ENCODE measurements around the gene SH3PXD2A. TPM values are rescaled to one million over a fixed set of nuclear protein-coding genes. Genes with fewer than 3 reads are reported as not detected.

Gene SH3PXD2A
- total RNA-seq, 2 experiments from 2014 or later = 6.7 to 7.7 TPM

DNA sequence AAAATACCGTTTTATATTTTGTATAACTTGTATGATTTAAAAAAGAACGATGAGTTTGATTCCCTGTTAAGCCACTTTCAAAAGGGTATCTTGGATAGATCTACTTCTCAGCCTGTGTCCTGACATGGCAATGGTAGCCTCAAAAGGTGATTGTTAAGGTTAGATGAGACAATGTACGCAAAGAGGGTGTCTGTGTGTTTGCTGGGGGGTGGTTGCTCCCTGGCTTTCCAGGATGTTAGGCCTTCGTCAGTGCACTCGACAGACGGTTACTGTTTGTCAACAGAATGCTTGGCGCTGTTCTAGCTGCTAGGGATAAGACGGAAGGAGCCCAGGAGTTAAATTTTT, 271.5 kb downstream of the SH3PXD2A start:
- Mint-ChIP-seq H3K36me3 (ENCODE audit: low read depth) (peaks cover 6% of the 10 kb centered on the region), H3K27ac (peak overlapping the region; percentile 95), H3K27me3 (no peaks in the 10 kb centered on the region), H3K9me3 (ENCODE audit: low read depth) (no peaks in the 10 kb centered on the region), H3K4me1 (peaks cover 10% of the 10 kb centered on the region), H3K4me3 (peak overlapping the region; percentile 79)
- DNase-seq (no peak), ATAC-seq (peak; percentile 20)
- intact Hi-C loops (cut with DNase I, micrococcal nuclease) = loop anchor here in 1 of 2 experiments (1.0 to 5.0 kb wide), 4 partner anchors 29 to 537 kb away; partner anchors contain the start of genes NEURL1 and SLK
- ChIA-PET POLR2A (no interaction called here), CTCF (interaction anchor here (0.6 kb wide), 1 partner anchor 273 kb away, joined by 3 read pairs; no protein-coding TSS in a partner anchor)

DNA sequence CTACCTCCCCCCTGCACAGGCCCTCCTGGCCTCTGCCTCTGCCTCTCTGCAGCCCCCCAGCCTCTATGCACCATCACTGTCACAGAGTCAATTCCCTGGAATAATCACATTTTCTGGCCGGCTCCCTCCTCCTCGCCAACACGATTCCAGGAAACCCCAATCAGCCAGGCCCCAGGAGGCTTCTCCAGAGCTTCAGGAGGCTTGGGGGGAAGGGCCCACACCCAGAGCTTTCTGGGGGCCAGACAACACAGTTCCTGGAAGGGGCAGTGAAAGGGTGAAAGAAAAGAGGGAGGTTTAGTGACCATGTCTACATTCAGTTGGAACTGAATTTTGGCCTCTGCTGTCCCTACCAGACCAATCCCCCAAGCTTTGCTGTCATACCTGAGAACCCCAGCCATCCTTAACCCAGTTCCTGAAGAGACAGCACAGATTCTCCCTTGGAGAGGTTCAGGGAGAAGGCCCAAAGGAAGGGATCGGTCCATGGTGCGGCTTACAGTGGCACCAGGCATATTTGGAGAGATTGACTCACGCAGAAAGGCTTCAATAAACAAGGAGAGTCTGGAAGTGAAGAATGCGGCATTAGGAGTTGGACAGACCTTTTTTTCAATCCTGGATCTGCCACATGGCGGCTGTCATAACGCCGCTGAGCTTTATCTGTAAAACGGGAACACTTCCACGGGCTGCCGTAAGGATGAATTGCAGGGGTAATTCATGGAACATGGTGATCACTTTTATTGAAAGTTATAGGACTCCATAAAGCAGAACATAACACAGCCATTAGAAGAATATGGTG, 272.8 kb downstream of the SH3PXD2A start:
- no peak for DNase-seq
- intact Hi-C loops (cut with DNase I, micrococcal nuclease) = loop anchor here in 1 of 2 experiments (5.0 kb wide), 1 partner anchor 90 kb away; the partner anchor contains the start of gene NEURL1
- Mint-ChIP-seq H3K36me3 (ENCODE audit: low read depth) (peaks cover 6% of the 10 kb centered on the region), H3K27me3 (no peaks in the 10 kb centered on the region), H3K27ac (no peak overlapping the region), H3K9me3 (ENCODE audit: low read depth) (no peaks in the 10 kb centered on the region), H3K4me1 (peaks cover 7% of the 10 kb centered on the region), H3K4me3 (no peak overlapping the region)
- no peak for ATAC-seq
- POLR2A ChIA-PET = no interaction called here
- CTCF ChIA-PET = no interaction called here

DNA sequence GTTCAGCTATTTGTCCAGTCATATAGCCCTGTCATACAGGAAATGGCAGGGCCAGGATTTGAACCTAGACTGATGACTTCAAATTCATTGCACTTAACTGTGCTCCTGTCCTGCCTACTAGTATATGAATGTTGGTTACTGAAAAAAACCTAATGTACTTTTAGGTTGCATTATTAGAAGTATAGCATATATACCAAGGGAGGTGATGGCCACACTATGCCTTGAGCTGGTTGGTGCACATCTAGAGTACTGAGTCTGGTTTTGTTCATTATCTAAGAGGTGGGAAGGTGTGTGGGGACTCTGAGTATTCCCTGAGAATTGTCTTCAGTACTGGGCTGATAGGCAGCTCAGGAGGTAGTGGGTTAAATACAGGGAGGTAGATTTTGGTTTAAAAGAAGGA, 273.9 kb downstream of the SH3PXD2A start:
- ChIA-PET POLR2A (no interaction called here), CTCF (interaction anchor here (0.8 kb wide), 1 partner anchor 12 kb away, joined by 4 read pairs; no protein-coding TSS in a partner anchor)
- Mint-ChIP-seq H3K4me1 (peaks cover 7% of the 10 kb centered on the region), H3K27me3 (no peaks in the 10 kb centered on the region), H3K36me3 (ENCODE audit: low read depth) (peaks cover 3% of the 10 kb centered on the region), H3K27ac (no peak overlapping the region), H3K9me3 (ENCODE audit: low read depth) (no peaks in the 10 kb centered on the region), H3K4me3 (no peak overlapping the region)
- ATAC-seq = no peak
- intact Hi-C loops (cut with DNase I, micrococcal nuclease) = loop anchor here in 1 of 2 experiments (5.0 kb wide), 1 partner anchor 89 kb away; the partner anchor contains the start of gene NEURL1
- DNase-seq = no peak

DNA sequence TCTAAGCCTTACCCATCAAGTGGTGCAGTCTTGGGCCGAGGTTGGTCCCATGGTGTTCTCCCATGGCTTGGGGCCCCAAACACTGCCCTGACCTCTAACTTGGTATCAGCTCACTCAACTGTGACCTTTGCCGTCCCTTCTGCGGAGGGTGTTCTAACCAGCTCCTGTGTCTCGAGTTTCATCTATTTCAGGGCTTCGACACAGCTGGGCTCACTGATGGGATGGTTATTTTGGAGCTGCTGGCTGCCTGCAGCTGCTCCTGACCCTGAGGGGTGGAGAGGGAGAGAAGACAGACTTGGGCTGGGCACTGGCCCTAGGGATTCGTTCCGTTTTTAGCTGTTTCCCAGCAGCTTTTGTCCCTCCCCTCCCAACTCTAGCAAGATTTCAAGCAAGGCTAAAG, 274.9 kb downstream of the SH3PXD2A start:
- Mint-ChIP-seq H3K27ac (no peak overlapping the region), H3K4me1 (peaks cover 4% of the 10 kb centered on the region), H3K4me3 (no peak overlapping the region), H3K27me3 (no peaks in the 10 kb centered on the region), H3K36me3 (ENCODE audit: low read depth) (peaks cover 3% of the 10 kb centered on the region), H3K9me3 (ENCODE audit: low read depth) (no peaks in the 10 kb centered on the region)
- POLR2A ChIA-PET = interaction anchor here (1.1 kb wide), 1 partner anchor 9 kb away, joined by 3 read pairs; no protein-coding TSS in a partner anchor
- CTCF ChIA-PET = interaction anchor here (0.6 to 1.5 kb wide), 2 partner anchors 16 to 118 kb away, joined by 4 read pairs; no protein-coding TSS in a partner anchor
- DNase-seq = no peak
- ATAC-seq = no peak
- intact Hi-C loops (cut with DNase I, micrococcal nuclease) = loop anchor here in 1 of 2 experiments (5.0 kb wide), 1 partner anchor 88 kb away; the partner anchor contains the start of gene NEURL1

GRCh38 chr10:103580011-103580410, 275.4 kb downstream of the SH3PXD2A start:
- ChIA-PET CTCF (interaction anchor here (1.5 kb wide), 1 partner anchor 15 kb away, joined by 4 read pairs; no protein-coding TSS in a partner anchor), POLR2A (interaction anchor here (1.1 kb wide), 1 partner anchor 10 kb away, joined by 3 read pairs; no protein-coding TSS in a partner anchor)
- Mint-ChIP-seq H3K27me3 (no peaks in the 10 kb centered on the region), H3K9me3 (ENCODE audit: low read depth) (no peaks in the 10 kb centered on the region), H3K27ac (no peak overlapping the region), H3K4me3 (no peak overlapping the region), H3K4me1 (peaks cover 4% of the 10 kb centered on the region), H3K36me3 (ENCODE audit: low read depth) (peaks cover 3% of the 10 kb centered on the region)
- intact Hi-C loops (cut with DNase I, micrococcal nuclease) = loop anchor here in 1 of 2 experiments (5.0 kb wide), 1 partner anchor 88 kb away; the partner anchor contains the start of gene NEURL1
- ATAC-seq = no peak
- DNase-seq = no peak

- intact Hi-C loops (cut with DNase I, micrococcal nuclease) = no loop called here
- peaks cover 2% of the 10 kb centered on the region for H3K36me3 Mint-ChIP-seq (ENCODE audit: low read depth)
These were observed 276.5 kb downstream of the SH3PXD2A start for GRCh38 chr10:103578782-103579382.

DNA sequence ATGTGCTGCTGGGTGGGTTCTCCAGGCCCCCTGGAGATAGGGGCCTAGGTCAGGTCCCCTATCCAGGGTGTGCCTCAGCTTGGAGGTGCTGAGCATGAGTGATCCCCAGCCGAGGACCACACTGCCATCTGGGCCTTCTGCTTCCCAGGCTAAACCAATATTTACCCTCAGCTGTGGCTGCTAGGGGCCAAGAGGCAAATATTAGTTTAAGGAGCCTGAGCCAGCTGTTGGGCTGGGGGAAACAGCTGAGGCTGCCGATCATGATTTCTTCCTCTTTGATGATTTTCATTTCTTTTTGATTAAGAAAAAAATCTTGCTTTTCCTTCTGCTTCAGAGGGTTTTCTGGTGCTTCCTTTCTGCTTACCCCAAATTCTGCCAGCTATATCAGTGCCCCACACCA, 278.5 kb downstream of the SH3PXD2A start:
- Mint-ChIP-seq H3K27ac (no peak overlapping the region), H3K4me3 (no peak overlapping the region), H3K36me3 (ENCODE audit: low read depth) (no peaks in the 10 kb centered on the region), H3K9me3 (ENCODE audit: low read depth) (no peaks in the 10 kb centered on the region), H3K4me1 (no peaks in the 10 kb centered on the region), H3K27me3 (no peaks in the 10 kb centered on the region)
- intact Hi-C loops (cut with DNase I, micrococcal nuclease) = no loop called here
- no peak for DNase-seq
- ChIA-PET CTCF (interaction anchor here (1.0 to 1.3 kb wide), 4 partner anchors 12 to 27 kb away, joined by 3 to 6 read pairs (median 4); no protein-coding TSS in a partner anchor), POLR2A (no interaction called here)
- ATAC-seq = no peak

More at GRCh38 chr10:103578782-103579382, 276.5 kb downstream of the SH3PXD2A start:
- Mint-ChIP-seq H3K9me3 (ENCODE audit: low read depth) (no peaks in the 10 kb centered on the region), H3K27ac (no peak overlapping the region), H3K4me1 (peaks cover 3% of the 10 kb centered on the region), H3K4me3 (no peak overlapping the region), H3K27me3 (no peaks in the 10 kb centered on the region)
- POLR2A ChIA-PET = no interaction called here
- ATAC-seq = no peak
- no peak for DNase-seq
- CTCF ChIA-PET = interaction anchor here (1.5 kb wide), 1 partner anchor 14 kb away, joined by 4 read pairs; no protein-coding TSS in a partner anchor

DNA sequence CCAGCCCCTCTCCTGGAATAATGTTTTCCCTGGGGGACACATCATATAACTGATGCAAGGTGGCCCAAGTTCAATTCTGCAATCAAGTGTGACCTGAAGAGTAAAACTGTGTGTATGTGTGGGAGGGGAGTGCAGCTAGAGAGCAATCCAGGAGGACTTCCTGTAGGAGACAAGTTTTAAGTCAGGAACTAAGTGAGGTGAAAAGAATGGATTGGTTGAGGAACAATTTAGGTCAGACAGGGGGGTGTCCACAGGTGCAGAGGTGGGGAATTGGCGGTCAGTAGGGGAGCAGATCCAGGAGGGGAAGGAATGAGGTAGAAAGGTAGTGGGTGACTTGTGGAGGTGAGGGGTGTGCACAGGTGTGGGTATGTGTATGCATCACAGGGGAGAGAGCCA, 279.3 kb downstream of the SH3PXD2A start:
- CTCF ChIA-PET = interaction anchor here (0.5 to 1.3 kb wide), 2 partner anchors 15 to 26 kb away, joined by 3 read pairs; no protein-coding TSS in a partner anchor
- POLR2A ChIA-PET = no interaction called here
- H3K9me3 Mint-ChIP-seq (ENCODE audit: low read depth) = no peaks in the 10 kb centered on the region
- no peaks in the 10 kb centered on the region for H3K27me3 Mint-ChIP-seq
- DNase-seq (no peak), ATAC-seq (no peak)
- H3K4me1 Mint-ChIP-seq = no peaks in the 10 kb centered on the region
- H3K36me3 Mint-ChIP-seq (ENCODE audit: low read depth) = no peaks in the 10 kb centered on the region
- intact Hi-C loops (cut with DNase I, micrococcal nuclease) = no loop called here
- no peak overlapping the region for H3K4me3 Mint-ChIP-seq
- H3K27ac Mint-ChIP-seq = no peak overlapping the region

DNA sequence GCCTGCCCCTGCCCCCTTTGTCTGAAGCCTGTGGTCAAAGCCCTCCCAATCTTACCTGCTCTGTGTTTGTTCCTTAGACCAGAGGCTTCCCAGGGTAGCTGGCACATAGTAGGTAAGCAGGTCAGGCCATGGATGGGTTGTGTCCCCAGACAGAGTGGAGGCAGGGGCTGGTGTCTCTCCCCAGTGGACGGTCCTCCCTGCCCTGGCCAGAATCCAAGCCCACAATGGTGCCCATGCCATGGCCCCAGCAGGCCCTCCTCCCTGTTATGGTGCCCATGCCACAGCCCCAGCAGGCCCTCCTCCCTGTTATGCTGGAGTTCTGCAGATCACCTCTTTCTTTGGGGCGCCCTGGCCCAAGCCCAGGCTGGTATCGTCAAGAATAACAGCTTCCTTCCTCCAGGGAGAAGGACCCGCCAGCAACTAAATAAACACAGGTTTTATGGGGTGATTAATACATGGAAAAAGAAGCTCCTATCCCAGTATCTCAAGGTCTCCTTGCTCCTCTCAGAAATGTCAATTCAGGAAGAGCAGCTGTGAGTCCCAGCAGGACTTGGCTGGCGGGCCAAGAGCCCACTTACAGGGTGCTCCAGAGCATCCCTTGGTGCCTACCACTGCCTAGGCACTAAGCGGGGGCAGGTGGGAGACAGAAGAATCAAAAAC, 279.8 kb downstream of the SH3PXD2A start:
- no peak for ATAC-seq
- DNase-seq = no peak
- Mint-ChIP-seq H3K4me3 (no peak overlapping the region), H3K9me3 (ENCODE audit: low read depth) (no peaks in the 10 kb centered on the region), H3K27ac (no peak overlapping the region), H3K27me3 (no peaks in the 10 kb centered on the region), H3K36me3 (ENCODE audit: low read depth) (no peaks in the 10 kb centered on the region), H3K4me1 (no peaks in the 10 kb centered on the region)
- ChIA-PET CTCF (no interaction called here), POLR2A (no interaction called here)
- intact Hi-C loops (cut with DNase I, micrococcal nuclease) = no loop called here

DNA sequence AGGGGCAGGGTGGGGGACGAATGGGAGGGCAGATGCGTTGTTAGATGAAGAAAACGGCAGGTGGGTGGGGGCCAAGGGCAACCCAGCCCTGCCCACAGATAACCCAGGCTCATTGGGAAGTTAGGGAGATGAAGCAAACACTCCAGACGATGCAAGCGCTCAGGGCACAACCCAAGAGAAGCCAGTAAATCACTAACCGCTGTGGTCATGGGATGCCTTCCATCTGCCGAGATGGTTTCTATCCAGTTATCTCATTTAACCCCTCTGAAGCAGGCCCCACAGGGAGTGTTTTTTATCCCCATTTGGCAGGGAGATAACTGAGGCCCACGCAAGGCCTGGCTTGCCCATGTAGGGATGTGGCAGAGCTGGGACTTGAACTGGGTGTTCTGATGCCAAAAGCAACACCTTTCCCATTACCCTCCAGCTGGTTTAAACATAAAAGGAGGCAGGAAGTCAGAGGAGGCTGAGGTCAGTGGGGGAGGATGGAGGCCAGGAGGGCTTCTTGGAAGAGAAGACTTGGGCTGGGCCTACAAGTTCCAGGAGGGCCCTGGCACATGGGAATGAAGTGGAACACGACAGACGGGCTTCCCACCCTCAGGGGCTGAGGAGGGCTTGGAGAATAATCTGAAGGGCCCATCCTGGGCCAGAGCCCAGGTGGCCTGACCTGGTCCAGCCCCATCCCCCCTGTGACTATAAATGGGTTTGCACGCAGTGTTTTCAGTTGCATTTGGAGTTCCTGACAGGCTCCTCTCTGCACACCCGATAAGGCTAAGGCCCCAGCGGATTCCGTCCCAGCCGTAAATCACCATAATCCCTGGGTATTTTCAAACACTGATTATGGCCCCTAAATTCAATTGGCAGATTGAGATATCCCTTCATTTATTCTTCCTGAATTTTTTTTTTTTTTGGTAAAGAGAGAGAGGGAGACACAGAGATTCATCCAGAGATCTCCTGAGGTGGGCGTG, 281.0 kb downstream of the SH3PXD2A start:
- CTCF ChIA-PET = no interaction called here
- intact Hi-C loops (cut with DNase I, micrococcal nuclease) = no loop called here
- ATAC-seq (no peak), DNase-seq (no peak)
- no peaks in the 10 kb centered on the region for H3K4me1 Mint-ChIP-seq
- no peaks in the 10 kb centered on the region for H3K9me3 Mint-ChIP-seq (ENCODE audit: low read depth)
- no peaks in the 10 kb centered on the region for H3K27me3 Mint-ChIP-seq
- H3K27ac Mint-ChIP-seq = no peak overlapping the region
- no peaks in the 10 kb centered on the region for H3K36me3 Mint-ChIP-seq (ENCODE audit: low read depth)
- POLR2A ChIA-PET = no interaction called here
- H3K4me3 Mint-ChIP-seq = no peak overlapping the region

DNA sequence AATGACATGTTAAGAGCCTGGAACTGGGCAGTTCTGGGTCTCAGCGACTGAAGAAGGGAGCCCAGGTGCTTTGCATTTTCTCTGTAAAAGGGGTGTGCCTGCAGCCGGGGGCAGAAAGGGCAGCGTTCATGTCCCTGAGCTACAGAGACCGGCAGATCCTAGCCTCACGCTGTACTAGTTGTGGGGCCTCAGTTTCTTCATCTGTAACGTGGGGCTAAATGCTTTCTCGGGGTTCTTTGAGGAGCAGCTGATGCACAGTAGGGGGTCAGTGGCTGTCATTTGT, 282.2 kb downstream of the SH3PXD2A start:
- ChIA-PET POLR2A (no interaction called here), CTCF (no interaction called here)
- H3K27me3 Mint-ChIP-seq = no peaks in the 10 kb centered on the region
- H3K9me3 Mint-ChIP-seq (ENCODE audit: low read depth) = no peaks in the 10 kb centered on the region
- no peaks in the 10 kb centered on the region for H3K36me3 Mint-ChIP-seq (ENCODE audit: low read depth)
- intact Hi-C loops (cut with DNase I, micrococcal nuclease) = no loop called here
- H3K4me1 Mint-ChIP-seq = no peaks in the 10 kb centered on the region
- DNase-seq = no peak
- H3K27ac Mint-ChIP-seq = no peak overlapping the region
- no peak overlapping the region for H3K4me3 Mint-ChIP-seq
- ATAC-seq = no peak

Measured in activated CD4-positive, alpha-beta T cell treated with anti-CD3 and anti-CD28 coated beads for 36 hours (primary cell).